ENCODE results near the gene FUT9.

Gene FUT9

GRCh38 chr6:96007663-96008062, 8.1 kb upstream of the FUT9 start:
- Histone ChIP-seq H3K36me3 (ENCODE audit: insufficient read depth, low read length) (no peaks in the 10 kb centered on the region), H3K4me1 (ENCODE audit: insufficient read depth, low read length, poor library complexity, severe bottlenecking) (no peaks in the 10 kb centered on the region), H3K4me2 (ENCODE audit: low read depth, low read length, poor library complexity, severe bottlenecking) (no peak overlapping the region)

GRCh38 chr6:96013531-96013930, 2.2 kb upstream of the FUT9 start:
- Histone ChIP-seq H3K4me2 (ENCODE audit: low read depth, low read length, poor library complexity, severe bottlenecking) (no peak overlapping the region), H3K9me2 (replicated peaks; ENCODE audit: low read depth, low read length) (no peaks in the 10 kb centered on the region), H3F3A (ENCODE audit: low read depth) (no peaks in the 10 kb centered on the region), H3K9me3 (ENCODE audit: insufficient read depth, low read depth, low read length) (no peaks in the 10 kb centered on the region), H3K4me1 (ENCODE audit: insufficient read depth, low read length, poor library complexity, severe bottlenecking) (no peaks in the 10 kb centered on the region), H3K4me3 (ENCODE audit: low read length, poor library complexity, severe bottlenecking) (no peak overlapping the region), H3K9ac (ENCODE audit: low read depth, low read length, poor library complexity, severe bottlenecking) (no peak overlapping the region), H3K36me3 (ENCODE audit: insufficient read depth, low read length) (no peaks in the 10 kb centered on the region), H2AFZ (ENCODE audit: low read length) (no peak overlapping the region), H3K79me2 (ENCODE audit: insufficient read depth, low read length) (no peaks in the 10 kb centered on the region), H3K27me3 (ENCODE audit: insufficient read depth, low read length, poor library complexity, severe bottlenecking) (no peaks in the 10 kb centered on the region), H4K20me1 (ENCODE audit: insufficient read depth, low read length, poor library complexity, severe bottlenecking) (no peaks in the 10 kb centered on the region)
- TF ChIP-seq CTCF (conservative IDR thresholded peaks at IDR 0.05; ENCODE audit: low read length): no peak
- no peak for TF ChIP-seq EZH2phosphoT487 (IDR thresholded peaks at IDR 0.05; ENCODE audit: borderline replicate concordance)

More at GRCh38 chr6:96007663-96008062, 8.1 kb upstream of the FUT9 start:
- Histone ChIP-seq H3K27me3 (ENCODE audit: insufficient read depth, low read length, poor library complexity, severe bottlenecking) (no peaks in the 10 kb centered on the region), H3F3A (ENCODE audit: low read depth) (no peaks in the 10 kb centered on the region), H3K9me3 (ENCODE audit: insufficient read depth, low read depth, low read length) (no peaks in the 10 kb centered on the region), H3K79me2 (ENCODE audit: insufficient read depth, low read length) (no peaks in the 10 kb centered on the region), H3K9ac (ENCODE audit: low read depth, low read length, poor library complexity, severe bottlenecking) (no peak overlapping the region), H3K4me3 (ENCODE audit: low read length, poor library complexity, severe bottlenecking) (no peak overlapping the region), H2AFZ (ENCODE audit: low read length) (no peak overlapping the region), H3K9me2 (replicated peaks; ENCODE audit: low read depth, low read length) (no peaks in the 10 kb centered on the region), H4K20me1 (ENCODE audit: insufficient read depth, low read length, poor library complexity, severe bottlenecking) (no peaks in the 10 kb centered on the region)
- TF ChIP-seq CTCF (conservative IDR thresholded peaks at IDR 0.05; ENCODE audit: low read length) (no peak), EZH2phosphoT487 (IDR thresholded peaks at IDR 0.05; ENCODE audit: borderline replicate concordance) (no peak)

- no peak overlapping the region for H3K4me3 ChIP-seq (ENCODE audit: low read length, poor library complexity, severe bottlenecking)
These were observed 792 bp upstream of the FUT9 start for GRCh38 chr6:96014846-96015517.

More at GRCh38 chr6:96014846-96015517, 792 bp upstream of the FUT9 start:
- Histone ChIP-seq H4K20me1 (ENCODE audit: insufficient read depth, low read length, poor library complexity, severe bottlenecking) (no peaks in the 10 kb centered on the region), H3F3A (ENCODE audit: low read depth) (no peaks in the 10 kb centered on the region), H3K9ac (ENCODE audit: low read depth, low read length, poor library complexity, severe bottlenecking) (no peak overlapping the region), H3K79me2 (ENCODE audit: insufficient read depth, low read length) (no peaks in the 10 kb centered on the region), H3K9me2 (replicated peaks; ENCODE audit: low read depth, low read length) (no peaks in the 10 kb centered on the region), H3K4me1 (ENCODE audit: insufficient read depth, low read length, poor library complexity, severe bottlenecking) (no peaks in the 10 kb centered on the region), H3K36me3 (ENCODE audit: insufficient read depth, low read length) (no peaks in the 10 kb centered on the region), H3K4me2 (ENCODE audit: low read depth, low read length, poor library complexity, severe bottlenecking) (no peak overlapping the region), H2AFZ (ENCODE audit: low read length) (no peak overlapping the region), H3K27me3 (ENCODE audit: insufficient read depth, low read length, poor library complexity, severe bottlenecking) (no peaks in the 10 kb centered on the region), H3K9me3 (ENCODE audit: insufficient read depth, low read depth, low read length) (no peaks in the 10 kb centered on the region)
- TF ChIP-seq EZH2phosphoT487 (IDR thresholded peaks at IDR 0.05; ENCODE audit: borderline replicate concordance): no peak
- TF ChIP-seq CTCF (conservative IDR thresholded peaks at IDR 0.05; ENCODE audit: low read length): no peak
